ENCODE results near the gene SPATS2. TPM values are rescaled to one million over a fixed set of nuclear protein-coding genes. Genes with fewer than 3 reads are reported as not detected.
A peak's percentile ranks its signal among the peaks of the same experiment; 100 is the strongest.
"Not testable (repeated sequence)": the region's sequence is repeated elsewhere in the genome, so short reads cannot be mapped to it uniquely, and the experiment has no call there.

Gene SPATS2
- 20.9 and 32.3 TPM in 2 replicates for total RNA-seq (2014; rRNA removed; shearing (Covaris generic))

DNA sequence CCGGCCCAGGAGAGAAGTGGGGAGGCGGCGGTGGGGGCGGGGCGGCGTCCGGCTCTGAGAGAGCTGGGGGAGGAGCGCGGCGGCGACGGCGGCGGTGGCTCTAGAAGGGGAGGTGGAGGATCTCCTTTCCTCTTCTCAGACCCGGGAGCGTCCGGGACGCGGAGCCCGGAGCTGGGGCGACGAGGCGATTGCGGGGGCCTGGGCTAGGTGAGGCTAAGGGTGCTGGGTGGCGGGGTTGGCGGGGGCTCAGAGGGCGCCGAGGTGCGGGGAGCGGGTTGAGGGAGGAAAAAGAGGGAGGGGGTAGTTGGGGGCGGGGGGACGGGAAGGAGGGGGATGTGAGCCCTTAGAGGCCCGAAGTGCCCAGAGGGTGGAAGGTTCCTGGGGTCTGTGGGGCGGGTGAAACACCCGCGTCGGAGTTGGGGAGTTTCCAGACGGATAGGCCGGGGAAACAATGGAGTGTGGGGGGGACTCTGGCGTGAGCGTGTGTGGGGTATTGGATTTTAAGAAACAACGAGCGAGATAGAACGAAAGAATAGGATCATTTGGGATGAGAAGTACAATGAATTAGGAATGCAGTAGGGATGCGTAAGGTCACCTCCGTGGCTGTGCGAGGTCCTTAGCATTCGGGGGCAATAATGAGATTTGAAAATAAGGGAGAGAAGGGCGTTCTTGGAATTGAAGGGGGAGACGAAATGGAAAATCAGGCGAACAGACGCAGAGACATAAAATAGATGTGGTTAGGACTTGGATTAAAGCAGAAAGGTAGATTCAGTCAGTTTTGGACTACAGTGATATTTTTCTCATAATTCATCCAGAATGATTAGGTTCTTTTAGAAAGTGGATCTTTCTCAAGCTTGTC, at the start of gene SPATS2:
Gene SPATS2, plus strand, starts transcription at position 82 of the 859 bp plus-strand sequence. CDS start 93,551 bp downstream, outside the sequence.
- DNase-seq (ENCODE audit: low read depth) = peak; percentile 43

DNA sequence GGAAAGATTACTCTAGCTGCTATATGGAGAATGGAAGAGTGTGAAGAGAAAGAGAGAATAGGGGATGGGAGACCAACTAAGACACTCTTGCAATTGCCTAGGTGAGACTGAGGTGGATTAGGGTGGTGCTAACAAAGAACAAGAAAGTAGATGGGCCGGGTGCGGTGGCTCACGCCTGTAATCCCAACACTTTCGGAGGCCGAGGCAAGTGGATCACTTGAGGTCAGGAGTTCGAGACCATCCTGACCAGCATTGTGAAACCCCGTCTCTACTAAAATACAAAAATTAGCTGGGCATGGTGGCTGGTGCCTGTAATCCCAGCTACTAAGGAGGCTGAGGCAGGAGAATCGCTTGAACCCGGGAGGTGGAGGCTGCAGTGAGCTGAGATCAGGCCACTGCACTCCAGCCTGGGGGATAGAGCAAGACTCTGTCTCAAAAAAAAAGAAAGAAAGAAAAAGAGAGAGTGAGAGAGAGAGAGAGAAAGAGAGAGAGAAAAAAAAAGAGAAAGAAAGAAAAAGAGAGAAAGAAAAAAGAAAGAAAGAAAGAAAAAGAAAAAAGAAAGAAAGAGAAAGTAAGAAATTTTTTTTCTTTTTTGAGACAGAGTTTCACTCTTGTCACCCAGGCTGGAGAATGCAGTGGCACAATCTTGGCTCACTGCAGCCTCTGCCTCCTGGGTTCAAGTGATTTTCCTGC, 46.7 kb upstream of the SPATS2 start:
- DNase-seq (ENCODE audit: low read depth) = not testable (repeated sequence)

DNA sequence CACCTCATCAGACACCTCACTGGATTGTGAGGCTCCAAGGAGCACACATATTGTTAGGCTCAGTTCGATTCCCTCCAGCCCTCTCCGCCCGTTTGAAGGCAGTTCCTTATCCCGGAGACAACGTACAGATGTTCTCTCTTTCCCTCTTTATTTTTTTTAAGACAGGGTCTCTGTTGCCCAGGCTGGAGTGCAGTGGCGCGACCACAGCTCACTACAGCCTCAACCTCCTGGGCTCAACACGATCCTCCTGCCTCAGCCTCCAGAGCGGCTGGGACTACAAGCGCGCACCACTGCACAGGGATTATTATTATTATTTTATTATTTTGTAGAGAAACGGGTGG, 44.9 kb upstream of the SPATS2 start:
- DNase-seq (ENCODE audit: low read depth) = no peak

DNA sequence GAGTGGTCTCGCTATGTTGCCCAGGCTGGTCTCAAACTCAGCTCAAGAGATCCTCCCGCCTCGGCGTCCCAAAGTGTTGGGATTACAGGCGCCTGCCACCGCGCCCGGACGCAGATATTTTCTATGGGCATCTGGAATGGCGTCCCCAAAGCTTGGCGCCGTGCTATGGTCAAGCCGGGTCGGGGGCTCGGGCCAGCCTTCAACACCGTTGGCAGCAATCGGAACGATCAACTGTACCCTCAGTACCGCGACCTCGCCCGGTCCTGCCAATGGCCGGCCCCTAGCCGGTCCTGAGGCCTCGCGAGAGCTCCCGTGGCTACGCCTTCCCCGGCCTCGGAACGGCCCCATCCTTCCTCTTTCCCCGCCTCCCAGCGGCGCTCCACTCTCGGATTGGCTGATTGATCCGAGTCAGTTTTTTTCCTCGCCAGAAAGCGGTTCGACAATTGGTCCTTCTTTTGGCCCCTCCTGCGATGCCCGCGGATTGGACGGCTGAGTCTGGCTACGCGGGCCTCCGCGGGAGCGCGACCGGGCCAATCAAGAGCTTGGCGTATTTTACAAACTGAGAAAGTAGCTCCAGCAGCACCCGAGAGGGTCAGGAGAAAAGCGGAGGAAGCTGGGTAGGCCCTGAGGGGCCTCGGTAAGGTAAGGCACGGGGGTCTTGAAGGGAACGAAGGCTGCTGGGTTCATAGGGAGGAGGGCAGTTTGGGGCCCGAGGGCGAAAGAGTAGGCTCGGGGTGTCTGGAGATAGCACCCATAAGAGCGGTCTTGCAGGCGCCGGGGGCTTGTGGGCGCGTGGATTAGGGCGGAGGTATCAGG, 44.3 kb upstream of the SPATS2 start, which contains the start of gene TROAP:
Gene TROAP, plus strand, starts transcription at position 548 of the 816 bp plus-strand sequence. CDS start 354 bp downstream, outside the sequence.
- peak; percentile 99 for DNase-seq (ENCODE audit: low read depth)

DNA sequence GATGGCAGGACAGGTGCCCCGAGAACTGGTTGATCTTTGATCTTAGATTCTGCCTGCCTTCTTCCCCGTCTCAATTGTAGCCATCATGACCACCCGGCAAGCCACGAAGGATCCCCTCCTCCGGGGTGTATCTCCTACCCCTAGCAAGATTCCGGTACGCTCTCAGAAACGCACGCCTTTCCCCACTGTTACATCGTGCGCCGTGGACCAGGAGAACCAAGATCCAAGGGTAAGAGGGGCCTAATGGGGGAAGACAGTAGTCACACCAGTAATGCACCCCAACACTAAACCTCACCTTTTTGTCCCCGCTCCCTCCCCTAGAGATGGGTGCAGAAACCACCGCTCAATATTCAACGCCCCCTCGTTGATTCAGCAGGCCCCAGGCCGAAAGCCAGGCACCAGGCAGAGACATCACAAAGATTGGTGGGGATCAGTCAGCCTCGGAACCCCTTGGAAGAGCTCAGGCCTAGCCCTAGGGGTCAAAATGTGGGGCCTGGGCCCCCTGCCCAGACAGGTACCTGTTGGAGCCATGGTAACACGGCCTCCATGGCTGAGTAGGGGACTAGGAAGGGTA, 43.7 kb upstream of the SPATS2 start:
- DNase-seq (ENCODE audit: low read depth) = no peak

DNA sequence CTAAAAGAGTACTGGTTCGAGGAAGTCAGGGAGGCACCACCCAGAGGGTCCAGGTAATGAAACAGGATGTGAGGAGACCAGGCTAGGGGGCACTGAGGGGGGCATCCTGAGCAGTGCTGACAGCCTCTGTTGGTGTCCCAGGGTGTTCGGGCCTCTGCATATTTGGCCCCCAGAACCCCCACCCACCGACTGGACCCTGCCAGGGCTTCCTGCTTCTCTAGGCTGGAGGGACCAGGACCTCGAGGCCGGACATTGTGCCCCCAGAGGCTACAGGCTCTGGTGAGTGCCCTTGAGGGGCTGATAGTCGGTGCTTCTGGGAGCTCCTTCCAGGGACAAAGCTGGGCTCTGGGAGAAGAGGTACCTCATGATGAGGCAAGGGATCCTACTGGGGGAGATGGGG, 41.7 kb upstream of the SPATS2 start:
- no peak for DNase-seq (ENCODE audit: low read depth)

DNA sequence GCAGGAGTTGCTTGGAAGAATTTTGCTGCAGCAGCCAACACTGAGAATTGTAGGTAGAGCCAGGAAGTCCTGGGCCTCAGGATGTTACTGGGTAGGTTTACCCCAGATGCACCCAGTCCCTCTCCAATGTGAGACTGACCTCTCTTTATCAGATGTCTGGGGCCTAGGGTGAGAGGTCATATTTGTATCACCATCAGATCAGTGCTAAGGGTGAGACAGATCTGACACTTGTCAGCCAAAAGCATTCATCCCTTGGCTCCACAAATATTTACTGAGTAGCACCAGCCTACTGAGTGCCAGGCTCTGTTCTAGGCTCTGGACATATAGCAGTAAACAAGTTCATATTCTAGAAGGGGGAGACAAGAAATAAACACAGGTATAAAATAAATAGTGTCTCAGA, 39.9 kb upstream of the SPATS2 start:
- DNase-seq (ENCODE audit: low read depth) = no peak

DNA sequence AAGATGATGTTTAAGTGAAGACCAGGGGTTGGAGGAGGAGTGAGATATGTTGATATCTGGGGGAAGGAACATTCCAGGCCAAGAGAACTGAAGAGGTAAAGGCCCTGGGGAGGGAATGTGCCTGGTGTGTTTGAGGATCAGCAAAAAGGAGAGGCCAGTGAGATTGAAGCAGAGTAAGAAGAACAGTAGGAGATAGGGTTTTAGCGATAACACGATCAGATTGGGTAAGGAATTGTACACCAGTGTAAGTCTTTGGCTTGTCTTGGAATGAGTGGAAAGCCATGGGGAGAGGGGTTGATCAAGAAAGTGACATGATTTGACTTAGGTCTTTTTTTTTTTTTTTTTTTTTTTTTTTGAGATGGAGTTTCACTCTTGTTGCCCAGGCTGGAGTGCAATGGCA, 39.4 kb upstream of the SPATS2 start:
- DNase-seq (ENCODE audit: low read depth) = no peak

DNA sequence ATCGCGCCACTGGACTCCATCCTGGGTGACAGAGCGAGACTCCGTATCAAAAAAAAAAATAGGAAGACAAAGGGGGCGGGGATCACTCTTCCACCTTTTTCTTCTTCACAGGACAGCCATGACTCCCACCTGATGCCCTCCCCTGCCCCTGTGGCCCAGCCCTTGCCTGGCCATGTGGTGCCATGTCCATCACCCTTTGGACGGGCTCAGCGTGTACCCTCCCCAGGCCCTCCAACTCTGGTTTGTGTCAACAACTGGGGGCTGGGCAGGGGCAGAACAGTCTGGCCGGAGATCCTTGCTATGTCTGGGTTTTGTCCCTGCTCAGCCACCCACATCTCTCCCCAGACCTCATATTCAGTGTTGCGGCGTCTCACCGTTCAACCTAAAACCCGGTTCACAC, 38.4 kb upstream of the SPATS2 start:
- DNase-seq (ENCODE audit: low read depth) = no peak

DNA sequence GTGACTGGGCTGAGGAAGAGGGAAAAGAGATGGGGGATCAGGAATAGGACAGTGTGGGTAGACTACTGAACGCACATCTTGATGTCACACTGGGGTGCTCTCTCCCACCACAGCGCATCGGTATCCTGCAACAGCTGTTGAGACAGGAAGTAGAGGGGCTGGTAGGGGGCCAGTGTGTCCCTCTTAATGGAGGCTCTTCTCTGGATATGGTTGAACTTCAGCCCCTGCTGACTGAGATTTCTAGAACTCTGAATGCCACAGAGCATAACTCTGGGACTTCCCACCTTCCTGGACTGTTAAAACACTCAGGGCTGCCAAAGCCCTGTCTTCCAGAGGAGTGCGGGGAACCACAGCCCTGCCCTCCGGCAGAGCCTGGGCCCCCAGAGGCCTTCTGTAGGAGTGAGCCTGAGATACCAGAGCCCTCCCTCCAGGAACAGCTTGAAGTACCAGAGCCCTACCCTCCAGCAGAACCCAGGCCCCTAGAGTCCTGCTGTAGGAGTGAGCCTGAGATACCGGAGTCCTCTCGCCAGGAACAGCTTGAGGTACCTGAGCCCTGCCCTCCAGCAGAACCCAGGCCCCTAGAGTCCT, 37.1 kb upstream of the SPATS2 start:
- no peak for DNase-seq (ENCODE audit: low read depth)

DNA sequence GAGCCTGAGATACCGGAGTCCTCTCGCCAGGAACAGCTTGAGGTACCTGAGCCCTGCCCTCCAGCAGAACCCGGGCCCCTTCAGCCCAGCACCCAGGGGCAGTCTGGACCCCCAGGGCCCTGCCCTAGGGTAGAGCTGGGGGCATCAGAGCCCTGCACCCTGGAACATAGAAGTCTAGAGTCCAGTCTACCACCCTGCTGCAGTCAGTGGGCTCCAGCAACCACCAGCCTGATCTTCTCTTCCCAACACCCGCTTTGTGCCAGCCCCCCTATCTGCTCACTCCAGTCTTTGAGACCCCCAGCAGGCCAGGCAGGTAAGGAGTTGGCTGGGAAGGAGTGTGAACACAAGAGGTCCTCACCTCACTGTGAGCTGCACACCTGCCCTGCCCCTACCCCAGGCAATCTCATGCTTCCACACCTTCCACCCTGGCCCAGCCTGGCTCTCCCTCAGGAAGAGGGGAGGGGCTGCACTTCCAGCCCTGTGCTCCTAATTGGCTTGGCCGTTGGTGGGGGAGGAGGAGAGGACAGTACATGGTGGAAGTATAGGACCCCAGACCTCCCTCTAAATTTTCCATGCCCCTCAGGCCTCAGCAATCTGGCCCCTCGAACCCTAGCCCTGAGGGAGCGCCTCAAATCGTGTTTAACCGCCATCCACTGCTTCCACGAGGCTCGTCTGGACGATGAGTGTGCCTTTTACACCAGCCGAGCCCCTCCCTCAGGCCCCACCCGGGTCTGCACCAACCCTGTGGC, 36.5 kb upstream of the SPATS2 start:
- no peak for DNase-seq (ENCODE audit: low read depth)

DNA sequence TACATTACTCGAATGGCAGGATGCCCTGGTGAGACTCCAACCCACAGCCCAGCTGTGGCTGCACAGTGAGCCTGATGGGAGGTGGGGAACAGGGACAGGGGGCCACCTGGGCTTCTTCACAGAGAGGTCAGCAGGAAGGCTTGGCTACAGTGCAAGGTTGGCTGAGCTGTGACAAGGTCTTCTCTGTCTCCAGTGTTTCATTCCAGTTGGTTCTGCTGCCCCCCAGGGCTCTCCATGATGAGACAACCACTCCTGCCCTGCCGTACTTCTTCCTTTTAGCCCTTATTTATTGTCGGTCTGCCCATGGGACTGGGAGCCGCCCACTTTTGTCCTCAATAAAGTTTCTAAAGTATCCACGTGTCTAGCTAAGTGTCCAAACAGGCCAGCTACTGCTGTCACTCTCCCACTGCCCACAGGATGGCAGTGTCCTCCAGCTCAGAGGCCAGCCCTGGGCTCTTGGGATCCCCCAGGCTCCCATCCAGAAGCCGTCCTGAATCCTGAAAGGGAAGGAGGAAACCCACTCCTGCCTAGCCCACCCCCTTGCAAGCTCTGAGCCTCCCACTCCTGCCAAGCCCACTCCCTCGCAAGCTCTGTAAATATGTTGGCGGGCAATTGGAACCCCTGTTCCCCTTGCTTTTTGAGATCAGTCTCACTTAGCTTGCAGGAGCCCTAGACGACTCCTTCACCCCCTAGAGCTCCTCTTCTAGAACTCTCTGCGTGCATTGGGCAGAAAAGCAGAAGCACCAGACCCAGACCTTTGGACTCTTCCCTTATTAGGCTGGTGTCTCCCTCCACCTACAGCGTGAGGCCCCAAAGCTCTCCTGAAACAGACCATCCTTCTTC, 35.7 kb upstream of the SPATS2 start:
- DNase-seq (ENCODE audit: low read depth) = peak; percentile 73

DNA sequence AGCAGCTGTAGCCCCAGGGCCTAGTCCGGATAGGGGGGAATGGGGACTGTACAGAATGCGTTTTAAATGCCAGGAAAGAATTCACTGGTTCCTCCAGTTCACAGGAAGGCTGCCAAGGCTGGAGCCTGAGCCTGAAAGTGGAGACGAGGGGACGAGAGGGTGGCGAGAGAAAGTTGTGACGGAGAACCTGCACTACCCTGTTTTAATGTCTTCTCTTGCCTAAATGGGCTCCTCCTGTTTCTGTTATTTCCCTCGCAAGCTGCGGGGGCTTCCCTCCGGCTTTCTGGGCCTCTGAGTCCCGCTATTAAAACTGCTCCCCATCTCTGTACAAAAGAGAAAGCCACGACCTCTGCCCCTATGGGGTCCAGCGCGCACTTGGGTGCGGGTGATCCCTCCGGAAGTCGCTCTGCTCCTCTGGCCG, 34.8 kb upstream of the SPATS2 start:
- DNase-seq (ENCODE audit: low read depth) = no peak

DNA sequence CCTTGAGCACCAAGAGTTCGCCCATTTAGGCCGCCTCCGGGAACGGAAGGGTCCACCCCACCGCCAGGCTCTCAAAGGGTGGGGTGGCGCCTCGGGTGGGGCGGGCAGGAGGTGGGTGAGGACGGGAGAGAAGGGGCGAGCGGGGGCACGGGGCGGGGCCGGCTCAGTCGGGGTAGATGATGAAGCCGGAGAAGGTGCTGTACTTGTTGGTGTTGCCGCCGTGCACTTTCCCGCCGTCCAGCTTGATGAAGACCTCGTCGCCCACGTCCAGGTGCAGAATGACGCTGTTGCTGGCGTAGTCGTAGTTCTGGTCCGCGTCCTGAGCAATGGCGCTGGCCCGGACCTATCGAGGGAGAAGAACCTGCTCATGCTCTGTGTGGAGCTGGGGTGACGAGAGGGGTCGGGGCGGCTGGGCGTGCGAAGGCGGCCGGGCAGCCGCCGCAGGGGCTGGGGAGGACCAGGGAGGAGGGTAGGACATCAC, 34.3 kb upstream of the SPATS2 start:
- peak; percentile 9 for DNase-seq (ENCODE audit: low read depth)

DNA sequence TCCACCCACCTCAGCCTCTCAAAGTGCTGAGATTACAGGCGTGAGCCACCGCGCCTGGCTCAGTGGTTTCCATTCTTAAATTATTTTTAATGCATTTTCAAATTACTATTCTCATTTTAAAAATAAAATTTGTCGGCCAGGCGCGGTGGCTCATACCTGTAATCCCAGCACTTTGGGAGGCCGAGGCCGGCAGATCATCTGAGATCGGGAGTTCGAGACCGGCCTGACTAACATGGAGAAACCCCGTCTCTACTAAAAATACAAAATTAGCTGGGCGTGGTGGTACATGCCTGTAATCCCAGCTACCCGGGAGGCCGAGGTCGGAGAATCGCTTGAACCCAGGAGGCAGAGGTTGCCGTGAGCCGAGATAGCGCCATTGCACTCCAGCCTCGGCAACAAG, 33.5 kb upstream of the SPATS2 start:
- not testable (repeated sequence) for DNase-seq (ENCODE audit: low read depth)

DNA sequence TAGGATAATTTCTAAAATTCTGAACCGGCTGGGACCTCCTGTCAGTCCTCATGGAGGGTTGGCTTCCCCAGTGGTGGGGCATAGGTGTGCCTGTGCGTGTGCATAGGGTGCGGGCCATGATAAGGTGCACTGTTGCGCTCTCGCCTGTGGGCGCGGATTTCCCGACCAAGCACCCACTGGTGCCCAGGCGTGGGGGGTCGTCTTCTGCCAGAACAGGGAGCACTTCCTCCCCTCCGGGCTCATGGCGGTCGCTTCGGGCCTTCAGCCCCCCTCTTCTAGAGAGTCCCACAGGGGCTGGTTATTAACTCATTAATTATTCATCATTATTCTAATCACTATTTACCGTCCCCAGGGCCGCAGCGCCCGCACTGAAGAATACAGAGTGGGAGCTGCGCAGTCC, 33.0 kb upstream of the SPATS2 start:
- DNase-seq (ENCODE audit: low read depth) = no peak

DNA sequence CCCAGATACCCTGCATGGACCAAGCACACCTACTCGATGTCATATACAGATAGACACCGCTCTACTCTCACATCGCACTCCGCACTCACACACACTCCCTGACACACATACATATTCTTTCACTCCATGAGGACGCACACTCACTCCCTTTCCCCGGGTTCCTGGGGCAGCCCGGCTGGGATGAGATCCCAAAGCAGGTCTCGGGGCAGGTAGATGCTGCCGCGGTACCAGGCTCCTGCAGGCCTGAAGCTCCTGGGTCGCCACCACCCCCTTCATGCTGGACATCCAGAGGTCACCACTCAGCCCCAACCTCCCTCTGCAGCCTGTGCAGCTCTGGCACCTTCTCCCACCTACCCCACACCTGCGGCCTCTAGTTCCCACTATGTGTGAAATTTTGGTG, 32.6 kb upstream of the SPATS2 start:
- no peak for DNase-seq (ENCODE audit: low read depth)

DNA sequence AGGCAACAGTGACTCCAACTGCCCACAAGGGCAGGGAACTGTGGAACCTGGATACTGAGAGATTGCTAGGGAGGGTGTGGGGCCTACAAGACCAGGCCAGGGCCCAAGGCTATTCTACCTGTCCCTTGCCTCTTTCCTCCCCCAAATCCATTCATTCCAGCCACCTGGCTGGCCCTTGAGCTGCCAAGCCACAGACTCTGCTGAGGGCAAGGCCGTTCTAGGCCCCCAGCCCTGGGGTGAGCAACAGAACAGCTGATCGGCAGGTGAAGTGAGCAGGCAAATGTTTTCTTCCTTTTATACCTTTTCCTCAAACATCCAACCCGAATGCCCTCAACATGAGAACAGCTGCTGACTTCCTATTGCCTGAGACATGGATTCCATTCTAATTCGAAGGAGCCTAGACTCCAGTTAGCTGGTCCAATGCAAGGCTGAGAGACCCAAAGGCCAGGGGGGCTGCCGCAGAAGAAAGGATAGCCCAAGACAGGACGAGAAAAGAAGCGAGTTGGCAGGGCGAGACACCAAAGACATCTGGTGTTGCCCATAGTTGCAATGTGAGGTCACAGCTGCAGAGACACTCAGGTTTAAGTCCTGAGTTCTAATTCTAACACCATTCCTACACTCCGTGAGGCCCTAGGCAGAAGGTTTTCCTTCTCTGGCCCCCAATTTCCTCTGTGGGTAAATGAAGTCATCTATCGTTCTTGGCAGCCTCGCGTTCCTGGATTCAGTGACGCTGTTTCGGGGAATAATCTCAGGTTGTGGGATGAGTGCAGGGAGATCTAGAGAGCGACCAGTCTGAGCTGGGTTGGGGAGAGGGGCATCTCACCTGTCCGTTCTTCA, 31.9 kb upstream of the SPATS2 start:
- DNase-seq (ENCODE audit: low read depth) = no peak
